ENCODE results near the gene CTBP2.

The CTBP2 gene

DNA sequence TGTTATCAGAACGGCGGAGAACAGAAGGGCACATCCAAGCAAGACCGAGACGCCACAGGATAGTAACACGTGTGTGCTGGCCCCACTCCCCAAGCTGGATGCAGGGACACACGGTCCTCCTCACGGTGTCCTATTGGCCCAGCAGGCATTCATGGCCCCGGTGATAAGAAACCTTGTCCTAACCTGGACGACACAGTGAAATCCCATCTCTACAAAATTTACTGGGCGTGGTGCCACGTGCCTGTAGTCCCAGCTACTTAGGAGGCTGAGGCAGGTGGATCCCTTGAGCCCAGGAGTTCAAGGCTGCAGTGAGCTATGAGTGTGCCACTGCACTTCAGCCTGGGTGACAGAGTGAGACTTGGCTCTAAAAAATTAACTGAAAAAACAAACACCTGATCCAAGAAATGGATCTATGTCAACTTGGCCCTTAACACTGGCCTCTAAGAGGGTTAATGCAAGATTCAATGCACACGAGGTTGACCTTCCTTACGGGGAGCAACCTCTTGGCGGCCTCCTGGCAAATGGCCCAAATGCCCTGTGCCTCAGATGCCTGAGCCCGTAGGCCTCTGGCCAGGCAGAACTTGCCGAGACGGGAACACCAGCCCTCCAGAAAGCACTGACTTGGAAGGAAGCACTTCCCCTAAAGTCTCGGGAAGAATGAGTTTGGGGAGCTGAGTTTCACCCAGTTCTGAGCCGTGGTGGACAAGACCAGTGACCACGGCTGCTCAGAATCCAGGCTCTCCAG lies 146.1 kb downstream of the CTBP2 start:
- H3K4me3 ChIP-seq (ENCODE audit: control insufficient read depth, low read depth, low read length), result no peak overlapping the region
- DNase-seq (ENCODE audit: low read depth), result no peak
- TF ChIP-seq, protein P1, sequence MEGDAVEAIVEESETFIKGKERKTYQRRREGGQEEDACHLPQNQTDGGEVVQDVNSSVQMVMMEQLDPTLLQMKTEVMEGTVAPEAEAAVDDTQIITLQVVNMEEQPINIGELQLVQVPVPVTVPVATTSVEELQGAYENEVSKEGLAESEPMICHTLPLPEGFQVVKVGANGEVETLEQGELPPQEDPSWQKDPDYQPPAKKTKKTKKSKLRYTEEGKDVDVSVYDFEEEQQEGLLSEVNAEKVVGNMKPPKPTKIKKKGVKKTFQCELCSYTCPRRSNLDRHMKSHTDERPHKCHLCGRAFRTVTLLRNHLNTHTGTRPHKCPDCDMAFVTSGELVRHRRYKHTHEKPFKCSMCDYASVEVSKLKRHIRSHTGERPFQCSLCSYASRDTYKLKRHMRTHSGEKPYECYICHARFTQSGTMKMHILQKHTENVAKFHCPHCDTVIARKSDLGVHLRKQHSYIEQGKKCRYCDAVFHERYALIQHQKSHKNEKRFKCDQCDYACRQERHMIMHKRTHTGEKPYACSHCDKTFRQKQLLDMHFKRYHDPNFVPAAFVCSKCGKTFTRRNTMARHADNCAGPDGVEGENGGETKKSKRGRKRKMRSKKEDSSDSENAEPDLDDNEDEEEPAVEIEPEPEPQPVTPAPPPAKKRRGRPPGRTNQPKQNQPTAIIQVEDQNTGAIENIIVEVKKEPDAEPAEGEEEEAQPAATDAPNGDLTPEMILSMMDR (IDR thresholded peaks at IDR 0.05; ENCODE audit: control insufficient read depth, insufficient read depth, low read depth, low read length, missing control alignments), result no peak

DNA sequence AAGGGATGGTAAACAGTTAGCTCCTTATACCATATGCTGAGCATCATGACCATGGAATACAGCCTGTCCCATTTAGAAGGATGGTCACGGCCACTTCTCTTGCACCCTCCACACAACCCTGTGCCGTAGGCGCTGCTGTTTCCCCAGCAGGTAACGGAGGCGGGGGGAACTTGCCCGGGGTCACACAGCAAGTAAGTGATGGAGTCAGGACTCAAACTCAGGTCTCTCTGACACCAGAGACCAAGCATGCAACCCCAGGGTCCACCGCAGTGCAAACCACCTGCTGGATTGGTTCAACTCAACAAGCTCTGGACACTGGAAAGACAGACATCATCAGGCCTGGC lies 146.9 kb downstream of the CTBP2 start:
- H3K4me3 ChIP-seq (ENCODE audit: control insufficient read depth, low read depth, low read length), result no peak overlapping the region
- TF ChIP-seq, protein P1 (IDR thresholded peaks at IDR 0.05; ENCODE audit: control insufficient read depth, insufficient read depth, low read depth, low read length, missing control alignments), result no peak
- no peak for DNase-seq (ENCODE audit: low read depth)

DNA sequence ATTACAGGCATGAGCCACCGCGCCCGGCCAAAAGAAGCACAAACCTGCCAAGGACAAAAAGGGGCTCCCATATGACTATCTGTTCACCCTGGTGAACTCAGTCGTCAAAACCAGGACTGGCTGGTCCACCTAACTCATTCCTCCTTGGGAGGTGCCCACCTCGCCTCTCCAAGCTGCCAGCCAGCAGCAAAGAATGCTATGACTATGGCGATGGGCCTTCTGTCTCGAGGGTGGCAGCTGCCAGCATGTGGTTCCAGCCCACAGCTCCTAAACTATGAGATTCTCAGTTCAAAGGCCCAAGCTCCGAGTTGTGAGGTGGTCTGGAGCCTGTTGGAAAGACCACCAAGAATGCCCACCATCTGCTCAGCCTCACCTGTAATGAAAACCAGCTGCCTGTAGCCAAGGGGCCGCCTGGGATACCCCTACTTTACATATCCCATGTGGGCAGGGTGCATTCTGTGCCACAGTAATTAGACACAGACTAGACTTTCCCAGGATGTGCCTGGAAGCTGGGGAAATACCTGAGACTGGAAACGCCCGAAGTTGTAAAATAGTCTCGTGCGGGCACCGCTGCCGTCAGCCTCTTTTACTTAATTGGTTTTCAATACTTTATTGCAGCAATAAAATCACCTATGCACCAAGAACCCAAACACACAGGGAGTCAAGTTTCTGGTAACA lies 147.4 kb downstream of the CTBP2 start:
- DNase-seq (ENCODE audit: low read depth), result no peak
- no peak overlapping the region for H3K4me3 ChIP-seq (ENCODE audit: control insufficient read depth, low read depth, low read length)
- TF ChIP-seq, protein P1 (IDR thresholded peaks at IDR 0.05; ENCODE audit: control insufficient read depth, insufficient read depth, low read depth, low read length, missing control alignments), result no peak

DNA sequence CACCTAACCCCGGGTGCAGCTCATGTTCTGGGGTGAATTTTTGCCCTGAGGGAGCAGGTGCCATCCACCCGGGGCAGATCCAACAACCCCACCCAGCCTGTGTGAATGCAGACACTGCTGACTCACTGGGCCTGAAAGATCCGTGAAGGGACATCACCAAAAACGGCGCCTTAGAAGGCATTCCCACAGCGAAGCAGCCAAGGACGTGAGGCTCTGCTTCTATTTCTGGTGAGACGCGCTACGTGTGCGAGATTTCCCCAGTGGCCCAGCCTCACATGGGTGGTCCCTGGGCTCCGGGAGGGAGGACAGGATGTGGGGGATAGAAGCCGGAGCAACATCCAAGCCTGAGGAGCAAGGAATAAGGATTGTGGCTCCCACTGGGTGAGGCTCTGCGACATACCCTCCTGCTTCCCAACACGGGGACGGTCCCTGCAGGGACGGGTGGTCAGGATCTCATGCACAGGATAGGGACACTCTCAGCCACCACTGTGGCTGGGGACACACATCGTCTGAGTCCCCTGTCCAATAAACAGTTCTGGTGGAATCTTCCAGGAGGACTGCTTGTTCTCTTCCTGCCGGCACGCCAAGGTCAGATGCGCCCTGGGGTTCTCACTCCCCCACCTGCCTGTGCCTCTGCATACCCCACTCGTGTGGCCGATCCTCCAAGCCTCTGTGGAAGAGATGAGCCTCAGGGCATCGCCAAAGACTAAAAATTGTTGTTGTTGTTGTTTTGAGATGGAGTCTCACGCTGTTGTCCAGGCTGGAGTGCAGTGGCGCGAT lies 148.2 kb downstream of the CTBP2 start:
- no peak for DNase-seq (ENCODE audit: low read depth)
- H3K4me3 ChIP-seq (ENCODE audit: control insufficient read depth, low read depth, low read length), result no peak overlapping the region
- TF ChIP-seq, protein P1 (IDR thresholded peaks at IDR 0.05; ENCODE audit: control insufficient read depth, insufficient read depth, low read depth, low read length, missing control alignments), result no peak

DNA sequence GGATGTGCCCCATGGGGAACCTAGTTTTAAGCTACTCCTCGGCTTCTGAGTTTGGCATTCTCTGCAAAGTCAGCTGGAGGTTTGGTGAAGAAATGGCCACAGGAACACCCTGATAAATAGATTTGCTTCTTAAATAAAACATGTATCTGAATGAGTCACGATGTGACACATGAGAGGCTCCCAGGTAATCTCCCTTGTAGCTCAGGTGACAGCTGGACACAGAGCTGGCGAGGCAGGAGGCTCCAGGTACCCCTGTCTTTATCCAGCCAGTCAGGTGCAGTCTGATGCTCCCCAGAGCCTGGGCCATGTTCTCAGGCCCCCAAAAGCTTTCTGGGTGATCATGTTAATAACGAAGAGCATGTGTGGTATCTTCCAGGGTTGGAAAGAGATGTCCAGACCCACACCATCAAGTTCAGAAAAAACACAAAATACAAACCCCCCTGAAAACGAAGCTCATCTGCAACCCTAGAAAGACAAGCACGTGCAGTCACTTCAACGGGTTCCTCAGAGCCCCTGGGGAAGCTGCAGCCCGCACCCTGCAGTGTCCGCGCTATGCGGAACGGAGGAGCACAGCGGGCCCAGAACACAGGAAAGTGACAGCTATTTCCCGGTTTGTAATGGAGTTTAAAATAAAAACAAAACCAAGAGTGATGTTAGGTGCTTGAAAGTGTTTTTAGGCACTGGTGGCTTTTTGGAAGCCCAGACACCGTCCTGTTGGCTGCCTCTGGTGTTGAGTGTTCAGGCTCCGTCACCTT lies 149.0 kb downstream of the CTBP2 start:
- H3K4me3 ChIP-seq (ENCODE audit: control insufficient read depth, low read depth, low read length), result no peak overlapping the region
- no peak for DNase-seq (ENCODE audit: low read depth)
- TF ChIP-seq, protein P1 (IDR thresholded peaks at IDR 0.05; ENCODE audit: control insufficient read depth, insufficient read depth, low read depth, low read length, missing control alignments), result no peak

DNA sequence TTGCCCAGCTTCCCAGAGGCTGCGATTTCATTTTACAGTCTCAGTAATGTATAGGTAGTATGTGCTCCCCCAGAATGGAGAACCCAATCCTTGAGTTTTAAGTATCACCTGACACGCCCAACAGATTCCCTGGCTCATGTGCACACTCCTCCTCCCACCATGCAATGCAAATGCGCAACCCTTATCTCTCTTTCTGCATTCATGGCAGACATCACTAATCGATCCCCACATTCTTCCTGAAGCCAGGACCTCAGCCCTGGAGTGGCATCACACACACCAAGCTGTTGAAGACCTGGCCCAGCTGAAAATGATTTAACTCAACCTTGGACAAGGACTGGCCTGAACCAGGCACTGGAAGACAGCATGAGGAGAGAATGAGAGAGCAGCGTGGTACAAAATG lies 150.0 kb downstream of the CTBP2 start:
- no peak overlapping the region for H3K4me3 ChIP-seq (ENCODE audit: control insufficient read depth, low read depth, low read length)
- DNase-seq (ENCODE audit: low read depth), result no peak
- TF ChIP-seq, protein P1 (IDR thresholded peaks at IDR 0.05; ENCODE audit: control insufficient read depth, insufficient read depth, low read depth, low read length, missing control alignments), result no peak
